WI38 (cell line): ENCODE data around the gene NDUFAF8.
A peak's percentile ranks its signal among the peaks of the same experiment; 100 is the strongest.

ENCODE experiments used
- H3K4me3 ChIP-seq: 2 replicates; pipeline ENCODE4 v1.5.1; 2011; ENCODE audit warnings: low read depth, mild to moderate bottlenecking, control low read depth, low read length
- CTCF ChIP-seq: IDR thresholded peaks from 2 replicates; pipeline ENCODE4 v1.5.1; 2012; ENCODE audit warnings: low read depth, mild to moderate bottlenecking, control low read depth, low read length

Gene NDUFAF8

GRCh38 chr17:81236784-81237183, 2.3 kb upstream of the NDUFAF8 start:
- H3K4me3 ChIP-seq = no peak overlapping the region
- no peak for TF ChIP-seq CTCF

- no peak for TF ChIP-seq CTCF
Observed at GRCh38 chr17:81237591-81238489, 1.3 kb upstream of the NDUFAF8 start.

GRCh38 chr17:81238490-81238814, 666 bp upstream of the NDUFAF8 start:
- no peak for TF ChIP-seq CTCF

More at GRCh38 chr17:81237591-81238489, 1.3 kb upstream of the NDUFAF8 start:
- H3K4me3 ChIP-seq = peak overlapping the region; percentile 92

GRCh38 chr17:81239714-81240555, 817 bp downstream of the NDUFAF8 start:
- no peak for TF ChIP-seq CTCF
- H3K4me3 ChIP-seq = peak overlapping the region; percentile 92

More at GRCh38 chr17:81238490-81238814, 666 bp upstream of the NDUFAF8 start:
- peak overlapping the region; percentile 92 for H3K4me3 ChIP-seq

GRCh38 chr17:81240761-81241160, 1.6 kb downstream of the NDUFAF8 start:
- peak overlapping the region; percentile 92; the same call in 1 of the 2 replicates for H3K4me3 ChIP-seq
- TF ChIP-seq CTCF = no peak

- TF ChIP-seq CTCF = no peak
- no peak overlapping the region for H3K4me3 ChIP-seq
Observed at GRCh38 chr17:81241203-81241602, 2.1 kb downstream of the NDUFAF8 start.
